T-helper 2 cell treated with Interferon-gamma antibody and Interleukin-4, amounts not matched to agents 100 ng/mL and 5 ng/mL, for 36 hours (primary cell): ENCODE results near the gene METTL21A. TPM values are rescaled to one million over a fixed set of nuclear protein-coding genes. Genes with fewer than 3 reads are reported as not detected.

ENCODE experiments used
- intact Hi-C: fragments of 100-400 bp; cut with micrococcal nuclease; formaldehyde crosslinking; loops from one replicate; pipeline ENCODE4 v1.15.1; 2023
- total RNA-seq: library from RNA; stranded (reverse); gene quantifications from 2 replicates; pipeline ENCODE4 v1.2.3, GENCODE V29; 2022

Gene METTL21A
- total RNA-seq, 1 donor from 2014 or later = 22.9 TPM

- intact Hi-C loops = no loop called here
These were observed 59.3 kb downstream of the METTL21A start for GRCh38 chr2:207565736-207566500.

Other genes starting within 250 kb of the METTL21A start
- gene CREB1, start 95.4 kb downstream of the METTL21A start, total RNA-seq = 111 and 114 TPM in 2 replicates
- 7.1 and 7.4 TPM in 2 replicates for gene CCNYL1, start 86.2 kb upstream of the METTL21A start, total RNA-seq
- 0.23 and 0.32 TPM in 2 replicates for gene FZD5, start 144.5 kb upstream of the METTL21A start, total RNA-seq